GM12878 (cell line): ENCODE data around the gene GRM5. TPM values are rescaled to one million over a fixed set of nuclear protein-coding genes. Genes with fewer than 3 reads are reported as not detected.
"Not testable (repeated sequence)": the region's sequence is repeated elsewhere in the genome, so short reads cannot be mapped to it uniquely, and the experiment has no call there.

Experiments used
- ATAC-seq: fragments of 200-7000 bp; cut with Tn5 transposase; 3 replicates; pipeline ENCODE4 v1.9.1; 2020; ENCODE audit warnings: mild to moderate bottlenecking, moderate library complexity
- BruUV-seq: library from RNA; stranded (reverse); fragments of 400-500 nt; replicated peaks from 2 replicates; lab custom pipeline; 2021; lab: Mats Ljungman, UMichigan
- CTCF ChIA-PET: fragments of 300-600 bp; sonication (Branson Sonifier 250); formaldehyde crosslinking; extraction: SDS; loops from one replicate; lab custom pipeline; 2021; ENCODE audit warnings: inconsistent platforms; lab: Yijun Ruan, JAX
- POLR2A ChIA-PET: fragments of 350-600 bp; formaldehyde crosslinking; extraction: SDS; loops from one replicate; lab custom pipeline; 2021; ENCODE audit warnings: inconsistent platforms; lab: Charles Lee
- RAD21 ChIA-PET: fragments of 300-600 bp; sonication (Branson Sonifier 250); formaldehyde crosslinking; loops from one replicate; lab custom pipeline; 2023; ENCODE audit warnings: antibody characterized with exemption; ENCODE audit not compliant: unreplicated experiment; lab: Charles Lee
- SMC1A ChIA-PET: fragments of 300-600 bp; sonication (Branson Sonifier 250); formaldehyde crosslinking; loops from one replicate; lab custom pipeline; 2023; ENCODE audit not compliant: unreplicated experiment, uncharacterized antibody; lab: Charles Lee
- DNase-seq: peaks from one replicate; pipeline ENCODE4 v3.0.0-alpha.2; 2011; ENCODE audit warnings: low read depth, low spot score
- FAIRE-seq: peaks from 3 replicates; lab custom pipeline; 2011; peaks lifted over from hg19 to GRCh38; lab: Jason Lieb, UNC
- H2AFZ ChIP-seq: 2 replicates; pipeline ENCODE4 v1.6.0; 2011; ENCODE audit warnings: low read depth, low read length, control low read depth; ENCODE audit not compliant: control insufficient read depth
- H3K27ac ChIP-seq: 2 replicates; pipeline ENCODE4 v1.5.1; 2011; ENCODE audit warnings: control low read depth; ENCODE audit not compliant: control insufficient read depth, insufficient read depth
- H3K27me3 ChIP-seq, 2 experiments: replicated peaks in 1 of 2; 2 replicates each; pipeline versions ENCODE4 v1.6.0 to v1.6.1; 2011; ENCODE audit warnings: low read length in 1 of 2; ENCODE audit not compliant: control insufficient read depth in 2 of 2, insufficient read depth in 2 of 2
- H3K36me3 ChIP-seq, 2 experiments: 2 replicates each; pipeline ENCODE4 v1.5.1; 2011; ENCODE audit warnings: low read length in 1 of 2; ENCODE audit not compliant: control insufficient read depth in 2 of 2, insufficient read depth in 2 of 2
- H3K4me1 ChIP-seq: 2 replicates; pipeline ENCODE4 v1.6.1; 2011; ENCODE audit warnings: mild to moderate bottlenecking, low read length, moderate library complexity, mixed read lengths; ENCODE audit not compliant: control insufficient read depth, insufficient read depth
- H3K4me2 ChIP-seq: 2 replicates; pipeline ENCODE4 v1.6.0; 2011; ENCODE audit warnings: control low read depth; ENCODE audit not compliant: control insufficient read depth, insufficient read depth
- H3K4me3 ChIP-seq: fragments of 200-600 bp; sonication (generic); 2 replicates; pipeline ENCODE4 v1.5.1; 2016
- H3K79me2 ChIP-seq: 2 replicates; pipeline ENCODE4 v1.6.0; 2011; ENCODE audit warnings: low read length; ENCODE audit not compliant: control insufficient read depth, insufficient read depth
- H3K9ac ChIP-seq: 2 replicates; pipeline ENCODE4 v1.8.0; 2011; ENCODE audit warnings: low read length, control low read depth, mixed read lengths; ENCODE audit not compliant: control insufficient read depth, insufficient read depth
- H3K9me3 ChIP-seq: replicated peaks from 3 replicates; pipeline ENCODE4 v1.5.1; 2011; ENCODE audit warnings: mild to moderate bottlenecking, low read length; ENCODE audit not compliant: control insufficient read depth, insufficient read depth
- H4K20me1 ChIP-seq: 2 replicates; pipeline ENCODE4 v1.6.0; 2011; ENCODE audit not compliant: control insufficient read depth, insufficient read depth
- BRCA1 ChIP-seq: IDR thresholded peaks from 2 replicates; pipeline ENCODE4 v1.6.1; 2011; ENCODE audit warnings: low read depth, low read length, improper control_type of control experiment
- CBX5 ChIP-seq: sonication (generic); IDR thresholded peaks from 2 replicates; pipeline ENCODE4 v1.6.1; 2016; ENCODE audit warnings: low read depth, moderate library complexity, mild to moderate bottlenecking, inconsistent platforms
- MTA3 ChIP-seq: IDR thresholded peaks from 2 replicates; pipeline ENCODE4 v1.6.1; 2012; ENCODE audit warnings: low read length, inconsistent platforms, borderline replicate concordance
- SIN3A ChIP-seq: IDR thresholded peaks from 2 replicates; pipeline ENCODE4 v1.6.1; 2012; ENCODE audit warnings: low read depth, low read length, improper control_type of control experiment
- SREBF2 ChIP-seq: IDR thresholded peaks from 2 replicates; pipeline ENCODE4 v1.6.1; 2012; ENCODE audit warnings: mild to moderate bottlenecking, low read length
- ZSCAN29 ChIP-seq: fragments of 450-650 bp; IDR thresholded peaks from 2 replicates; pipeline ENCODE4 v1.6.1; 2017; ENCODE audit warnings: mild to moderate bottlenecking, moderate library complexity
- WGBS: methylation state at CpG from one replicate; pipeline ENCODE4 v1.1.6; 2016; ENCODE audit warnings: low lambda C conversion rate; ENCODE audit not compliant: insufficient replicate concordance, insufficient coverage; ENCODE audit errors: missing lambda C conversion rate; 5-methylcytosine and 5-hydroxymethylcytosine counted together
- in situ Hi-C: fragments of 300-500 bp; cut with MboI; formaldehyde crosslinking; loops from 9 replicates; pipeline ENCODE4 v1.14.3; 2018; ENCODE audit warnings: mixed read lengths
- intact Hi-C: fragments of 100-400 bp; cut with micrococcal nuclease; formaldehyde crosslinking; loops from one replicate; pipeline ENCODE4 v1.14.2; 2022; ENCODE audit not compliant: unreplicated experiment
- polyA plus RNA-seq, 11 experiments: library from polyadenylated mRNA; depleted of rRNA in 4 of 11; unstranded in 6 of 11; stranded (reverse) in 5 of 11; fragments of >200 nt; fragmentation: Nextera tagmentation in 4 of 11; fragmentation: Illumina TruSeq in 1 of 11; extraction: Ambion mirVana in 4 of 11; extraction: Trizol in 1 of 11; gene quantifications; 1 replicate in 1 of 11; 2 replicates in 10 of 11; pipeline versions ENCODE4 v1.2.1 to v1.2.3, GENCODE V29; 2011 to 2016; ENCODE audit warnings: inconsistent platforms in 2 of 11, missing spikeins in 2 of 11, low read depth in 1 of 11
- total RNA-seq, 4 experiments: library from RNA; depleted of rRNA in 3 of 4; stranded (reverse); fragments of >200 nt in 3 of 4; fragmentation: Illumina TruSeq in 1 of 4; extraction: Trizol in 1 of 4; gene quantifications; 2 replicates each; pipeline versions ENCODE4 v1.2.1 to v1.2.3, GENCODE V29; 2013 to 2021

The GRM5 gene
- total and polyA plus RNA-seq, 10 of the 15 experiments (the other 5 are each of a cell fraction or from before 2014, with no cell fraction given) = not detected

DNA sequence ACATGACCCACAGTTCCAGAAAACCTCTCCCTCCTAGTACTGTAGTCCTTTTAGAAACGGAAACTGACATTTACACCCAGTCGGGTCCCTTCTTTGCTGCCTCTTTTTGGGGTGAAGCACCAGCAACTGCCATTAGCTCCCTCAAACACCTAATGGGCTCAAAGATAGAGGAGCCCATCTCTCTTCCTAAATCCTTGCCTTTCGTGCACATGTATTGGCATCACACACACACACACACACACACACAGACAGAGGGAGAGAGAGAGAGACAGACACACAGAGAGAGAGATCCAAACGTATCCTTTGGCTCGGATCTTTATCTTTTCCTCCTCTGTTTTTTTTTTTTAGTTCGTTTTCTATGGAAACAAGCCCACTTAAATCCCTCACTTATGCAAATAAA, 716 bp downstream of the GRM5 start:
- FAIRE-seq (no peak), DNase-seq (no peak)
- no peaks in the 10 kb centered on the region for H3K4me1 ChIP-seq
- no peak overlapping the region for H3K4me3 ChIP-seq
- no TSS peak for BruUV-seq
- no peaks in the 10 kb centered on the region; a peak in 1 of 4 replicates for H3K27me3 ChIP-seq
- H3K4me2 ChIP-seq = no peak overlapping the region
- ChIA-PET SMC1A (no interaction called here), RAD21 (no interaction called here), CTCF (no interaction called here)
- no peaks in the 10 kb centered on the region for H3K79me2 ChIP-seq
- no peaks in the 10 kb centered on the region for H4K20me1 ChIP-seq
- no peak overlapping the region for H3K9ac ChIP-seq
- intact Hi-C loops (no loop called here), in situ Hi-C loops (no loop called here)
- no peak overlapping the region for H2AFZ ChIP-seq
- TF ChIP-seq BRCA1 = no peak
- TF ChIP-seq CBX5 = no peak
- TF ChIP-seq SIN3A = no peak
- TF ChIP-seq ZSCAN29 = no peak
- no peak for TF ChIP-seq MTA3
- TF ChIP-seq SREBF2 = no peak
- TF ChIP-seq, all 136 proteins: peak for 0
- Histone ChIP-seq H3K9me3 (no peaks in the 10 kb centered on the region), H3K27ac (no peak overlapping the region), H3K36me3 (no peaks in the 10 kb centered on the region)
- WGBS = 0% methylated on average over 5 of the region's 6 CpGs
- ATAC-seq = no peak
- POLR2A ChIA-PET = no interaction called here

DNA sequence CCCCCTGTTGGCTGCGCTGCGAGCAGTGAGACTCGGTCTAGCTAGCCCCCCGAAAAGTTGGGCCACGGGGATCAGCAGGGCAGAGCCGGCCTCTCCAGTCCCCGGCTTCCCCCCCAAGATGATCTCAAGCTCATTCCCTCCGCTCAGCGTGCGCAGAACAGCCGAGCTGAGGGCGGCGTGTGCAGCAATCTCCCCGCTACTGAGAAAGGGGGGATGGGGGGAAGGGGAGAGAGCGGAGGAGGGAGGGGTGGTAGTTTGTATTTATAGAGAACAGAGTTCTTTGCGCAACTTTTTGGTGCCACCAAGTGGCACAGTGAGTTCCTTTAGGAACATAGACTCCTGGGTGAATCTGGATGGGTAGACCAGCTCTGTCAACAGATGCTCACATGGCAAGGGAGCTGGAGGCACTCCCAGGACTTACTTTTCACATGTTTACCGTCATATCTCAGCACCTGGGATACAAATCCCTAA, 2.3 kb downstream of the GRM5 start:
- CTCF ChIA-PET, in situ Hi-C loops, H3K27me3 ChIP-seq, intact Hi-C loops, H2AFZ ChIP-seq, H3K9me3 ChIP-seq, FAIRE-seq, RAD21 ChIA-PET, DNase-seq, BruUV-seq, SMC1A ChIA-PET, H4K20me1 ChIP-seq, POLR2A ChIA-PET, H3K4me1 ChIP-seq, H3K36me3 ChIP-seq, H3K79me2 ChIP-seq, H3K9ac ChIP-seq, ATAC-seq, H3K4me3 ChIP-seq, H3K4me2 ChIP-seq, H3K27ac ChIP-seq: not testable (repeated sequence)
- 14% methylated on average over 13 of the region's 17 CpGs for WGBS

DNA sequence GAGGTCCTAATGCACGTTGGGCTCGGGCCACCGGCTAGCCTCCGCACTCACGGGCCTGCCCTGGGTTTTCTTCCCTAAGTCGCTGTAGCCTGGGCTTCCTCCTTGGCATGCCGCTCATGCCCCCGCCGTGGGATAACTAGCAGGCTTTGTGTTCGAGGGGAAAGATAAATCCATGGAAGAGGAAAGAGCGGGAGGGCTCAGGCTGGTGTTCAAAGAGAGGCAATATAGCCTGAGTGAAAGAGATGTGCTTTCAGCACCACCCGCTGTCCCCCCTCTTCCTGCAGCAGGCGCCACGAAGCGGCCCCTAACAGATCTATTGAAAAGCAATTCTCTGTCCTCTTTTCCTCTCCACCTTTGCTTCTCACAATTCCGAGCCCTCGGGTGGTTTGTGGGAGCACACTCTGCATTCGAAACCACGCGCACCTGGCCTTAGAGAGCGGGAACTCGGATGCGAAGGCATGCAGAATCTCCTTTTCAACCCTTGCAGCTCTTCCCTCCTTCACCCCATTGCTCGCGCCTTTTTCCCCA, 2.9 kb downstream of the GRM5 start:
- not testable (repeated sequence) for FAIRE-seq, ATAC-seq

More for the DNA sequence above, 2.9 kb downstream of the GRM5 start:
- intact Hi-C loops, in situ Hi-C loops, H3K27me3 ChIP-seq, H3K27ac ChIP-seq, H3K79me2 ChIP-seq, H3K9me3 ChIP-seq, H3K36me3 ChIP-seq, POLR2A ChIA-PET, H3K4me1 ChIP-seq, BruUV-seq, SMC1A ChIA-PET, H4K20me1 ChIP-seq, H3K4me2 ChIP-seq, DNase-seq, CTCF ChIA-PET, H3K4me3 ChIP-seq, H2AFZ ChIP-seq, H3K9ac ChIP-seq, RAD21 ChIA-PET: not testable (repeated sequence)
- 25% methylated on average over 21 of the region's 25 CpGs for WGBS
